Neural crest cell (in vitro differentiated cells): ENCODE results near the gene ABCA2. TPM values are rescaled to one million over a fixed set of nuclear protein-coding genes. Genes with fewer than 3 reads are reported as not detected.

Source experiments
- DNase-seq: peaks from one replicate; pipeline ENCODE4 v3.0.0; 2021; ENCODE audit warnings: low read depth, mixed read lengths, low spot score
- H3K27ac Mint-ChIP-seq: one replicate; pipeline ENCODE4 v1.8.0; 2021; ENCODE audit warnings: mild to moderate bottlenecking, mixed read lengths; ENCODE audit not compliant: unreplicated experiment
- H3K27me3 Mint-ChIP-seq: 2 replicates; pipeline ENCODE4 v1.8.0; 2021; ENCODE audit warnings: low read depth, mild to moderate bottlenecking, mixed read lengths
- H3K36me3 Mint-ChIP-seq: 2 replicates; pipeline ENCODE4 v1.8.0; 2021; ENCODE audit warnings: low read depth, mild to moderate bottlenecking, mixed read lengths
- H3K4me1 Mint-ChIP-seq: 2 replicates; pipeline ENCODE4 v1.8.0; 2021; ENCODE audit warnings: mixed read lengths
- H3K4me3 Mint-ChIP-seq: one replicate; pipeline ENCODE4 v1.8.0; 2021; ENCODE audit warnings: mild to moderate bottlenecking, mixed read lengths
- H3K9me3 Mint-ChIP-seq: 2 replicates; pipeline ENCODE4 v1.8.0; 2021; ENCODE audit warnings: mixed read lengths
- CTCF ChIP-seq: fragments of 200-600 bp; sonication (generic); conservative IDR thresholded peaks from 2 replicates; pipeline ENCODE4 v1.5.0; 2021; ENCODE audit warnings: antibody characterized with exemption, mild to moderate bottlenecking
- total RNA-seq: library from RNA; stranded (reverse); gene quantifications from 2 replicates; pipeline ENCODE4 v1.2.1, GENCODE V29; 2021

The ABCA2 gene
- total RNA-seq, 1 donor from 2014 or later: 37.1 TPM

GRCh38 chr9:137023157-137023556, 4.9 kb downstream of the ABCA2 start:
- no peak for DNase-seq
- Mint-ChIP-seq H3K4me3 (peak overlapping the region; percentile 27), H3K27ac (no peak overlapping the region)

GRCh38 chr9:137022662-137023008, 5.4 kb downstream of the ABCA2 start:
- Mint-ChIP-seq H3K27me3 (no peaks in the 10 kb centered on the region), H3K4me3 (no peak overlapping the region)
- TF ChIP-seq CTCF: no peak

More at GRCh38 chr9:137023157-137023556, 4.9 kb downstream of the ABCA2 start:
- no peak for TF ChIP-seq CTCF
- Mint-ChIP-seq H3K27me3 (no peaks in the 10 kb centered on the region), H3K4me1 (peaks cover 9% of the 10 kb centered on the region), H3K36me3 (no peaks in the 10 kb centered on the region), H3K9me3 (no peaks in the 10 kb centered on the region)

GRCh38 chr9:137021979-137022661, 5.9 kb downstream of the ABCA2 start:
- H3K4me3 Mint-ChIP-seq: no peak overlapping the region
- no peak for TF ChIP-seq CTCF
- H3K36me3 Mint-ChIP-seq: no peaks in the 10 kb centered on the region
- H3K27me3 Mint-ChIP-seq: no peaks in the 10 kb centered on the region
- H3K4me1 Mint-ChIP-seq: peaks cover 6% of the 10 kb centered on the region
- H3K9me3 Mint-ChIP-seq: no peaks in the 10 kb centered on the region
- no peak for DNase-seq
- H3K27ac Mint-ChIP-seq: no peak overlapping the region

More at GRCh38 chr9:137022662-137023008, 5.4 kb downstream of the ABCA2 start:
- no peak for DNase-seq
- no peaks in the 10 kb centered on the region for H3K36me3 Mint-ChIP-seq
- no peak overlapping the region for H3K27ac Mint-ChIP-seq
- H3K4me1 Mint-ChIP-seq: peaks cover 9% of the 10 kb centered on the region
- no peaks in the 10 kb centered on the region for H3K9me3 Mint-ChIP-seq

- no peak for TF ChIP-seq CTCF
Measured at GRCh38 chr9:137021568-137021978, 6.5 kb downstream of the ABCA2 start.

GRCh38 chr9:137020771-137021567, 7.1 kb downstream of the ABCA2 start:
- H3K27ac Mint-ChIP-seq: no peak overlapping the region
- DNase-seq: no peak
- TF ChIP-seq CTCF: no peak
- H3K36me3 Mint-ChIP-seq: no peaks in the 10 kb centered on the region
- peaks cover 5% of the 10 kb centered on the region for H3K4me1 Mint-ChIP-seq
- H3K9me3 Mint-ChIP-seq: no peaks in the 10 kb centered on the region
- H3K4me3 Mint-ChIP-seq: no peak overlapping the region
- no peaks in the 10 kb centered on the region for H3K27me3 Mint-ChIP-seq

More at GRCh38 chr9:137021568-137021978, 6.5 kb downstream of the ABCA2 start:
- H3K4me1 Mint-ChIP-seq: peaks cover 5% of the 10 kb centered on the region
- H3K36me3 Mint-ChIP-seq: no peaks in the 10 kb centered on the region
- H3K27me3 Mint-ChIP-seq: no peaks in the 10 kb centered on the region
- no peaks in the 10 kb centered on the region for H3K9me3 Mint-ChIP-seq
- H3K27ac Mint-ChIP-seq: no peak overlapping the region
- no peak for DNase-seq
- H3K4me3 Mint-ChIP-seq: no peak overlapping the region
